ENCODE results near the gene SIT1. TPM values are rescaled to one million over a fixed set of nuclear protein-coding genes. Genes with fewer than 3 reads are reported as not detected.

SIT1 gene
- total RNA-seq, 4 donors from 2014 or later: not detected

GRCh38 chr9:35609820-35610163, 40.9 kb downstream of the SIT1 start:
- no peak overlapping the region for H3K4me3 ChIP-seq (ENCODE audit: low read depth, poor library complexity, severe bottlenecking)
- 50 to 72% methylated on average over 13 of the region's 13 CpGs for WGBS, 2 donors
- intact Hi-C loops (cut with DNase I; ENCODE audit: low total_unique reads): no loop called here
- DNase-seq (ENCODE audit: low spot score in 2 of 2): no peak
- TF ChIP-seq POLR2A (IDR thresholded peaks at IDR 0.05): no peak
- TF ChIP-seq, protein P1, sequence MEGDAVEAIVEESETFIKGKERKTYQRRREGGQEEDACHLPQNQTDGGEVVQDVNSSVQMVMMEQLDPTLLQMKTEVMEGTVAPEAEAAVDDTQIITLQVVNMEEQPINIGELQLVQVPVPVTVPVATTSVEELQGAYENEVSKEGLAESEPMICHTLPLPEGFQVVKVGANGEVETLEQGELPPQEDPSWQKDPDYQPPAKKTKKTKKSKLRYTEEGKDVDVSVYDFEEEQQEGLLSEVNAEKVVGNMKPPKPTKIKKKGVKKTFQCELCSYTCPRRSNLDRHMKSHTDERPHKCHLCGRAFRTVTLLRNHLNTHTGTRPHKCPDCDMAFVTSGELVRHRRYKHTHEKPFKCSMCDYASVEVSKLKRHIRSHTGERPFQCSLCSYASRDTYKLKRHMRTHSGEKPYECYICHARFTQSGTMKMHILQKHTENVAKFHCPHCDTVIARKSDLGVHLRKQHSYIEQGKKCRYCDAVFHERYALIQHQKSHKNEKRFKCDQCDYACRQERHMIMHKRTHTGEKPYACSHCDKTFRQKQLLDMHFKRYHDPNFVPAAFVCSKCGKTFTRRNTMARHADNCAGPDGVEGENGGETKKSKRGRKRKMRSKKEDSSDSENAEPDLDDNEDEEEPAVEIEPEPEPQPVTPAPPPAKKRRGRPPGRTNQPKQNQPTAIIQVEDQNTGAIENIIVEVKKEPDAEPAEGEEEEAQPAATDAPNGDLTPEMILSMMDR (IDR thresholded peaks at IDR 0.05): no peak

DNA sequence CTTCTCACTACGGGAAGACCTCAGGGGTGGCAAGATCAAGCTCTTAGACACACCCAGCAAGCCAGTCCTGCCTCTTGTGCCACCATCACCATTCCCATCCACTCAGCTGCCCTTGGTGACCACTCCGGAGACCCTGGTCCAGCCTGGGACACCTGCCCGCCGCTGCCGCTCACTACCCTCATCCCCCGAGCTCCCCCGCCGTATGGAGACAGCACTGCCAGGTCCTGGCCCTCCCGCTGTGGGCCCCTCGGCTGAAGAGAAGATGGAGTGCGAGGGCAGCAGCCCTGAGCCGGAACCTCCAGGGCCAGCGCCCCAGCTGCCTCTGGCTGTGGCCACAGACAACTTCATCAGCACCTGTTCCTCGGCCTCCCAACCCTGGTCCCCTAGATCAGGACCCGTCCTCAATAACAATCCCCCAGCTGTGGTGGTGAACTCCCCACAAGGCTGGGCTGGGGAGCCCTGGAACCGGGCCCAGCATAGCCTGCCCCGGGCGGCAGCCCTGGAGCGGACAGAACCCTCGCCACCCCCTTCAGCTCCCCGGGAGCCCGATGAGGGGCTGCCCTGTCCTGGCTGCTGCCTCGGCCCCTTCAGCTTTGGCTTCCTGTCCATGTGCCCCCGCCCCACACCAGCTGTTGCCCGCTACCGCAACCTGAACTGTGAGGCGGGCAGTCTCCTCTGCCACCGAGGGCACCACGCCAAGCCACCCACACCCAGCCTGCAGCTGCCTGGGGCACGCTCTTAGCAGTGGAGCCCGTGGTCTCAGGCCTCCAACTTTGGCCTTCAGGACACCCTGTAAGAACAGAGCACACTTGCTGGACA, 41.5 kb downstream of the SIT1 start:
- no peak overlapping the region for H3K4me3 ChIP-seq (ENCODE audit: low read depth, poor library complexity, severe bottlenecking)
- DNase-seq (ENCODE audit: low spot score in 2 of 2): no peak
- no peak for TF ChIP-seq POLR2A (IDR thresholded peaks at IDR 0.05)
- TF ChIP-seq, protein P1 (IDR thresholded peaks at IDR 0.05): no peak
- intact Hi-C loops (cut with DNase I; ENCODE audit: low total_unique reads): no loop called here
- WGBS, 2 donors: 77 to 79% methylated on average over 27 to 31 of the region's 31 CpGs

GRCh38 chr9:35608221-35608620, 42.5 kb downstream of the SIT1 start:
- WGBS, 2 donors: 88 to 90% methylated on average over 7 of the region's 7 CpGs
- intact Hi-C loops (cut with DNase I; ENCODE audit: low total_unique reads): no loop called here
- no peak overlapping the region for H3K4me3 ChIP-seq (ENCODE audit: low read depth, poor library complexity, severe bottlenecking)
- DNase-seq (ENCODE audit: low spot score in 2 of 2): no peak
- TF ChIP-seq POLR2A (IDR thresholded peaks at IDR 0.05): no peak
- TF ChIP-seq, protein P1 (IDR thresholded peaks at IDR 0.05): no peak

DNA sequence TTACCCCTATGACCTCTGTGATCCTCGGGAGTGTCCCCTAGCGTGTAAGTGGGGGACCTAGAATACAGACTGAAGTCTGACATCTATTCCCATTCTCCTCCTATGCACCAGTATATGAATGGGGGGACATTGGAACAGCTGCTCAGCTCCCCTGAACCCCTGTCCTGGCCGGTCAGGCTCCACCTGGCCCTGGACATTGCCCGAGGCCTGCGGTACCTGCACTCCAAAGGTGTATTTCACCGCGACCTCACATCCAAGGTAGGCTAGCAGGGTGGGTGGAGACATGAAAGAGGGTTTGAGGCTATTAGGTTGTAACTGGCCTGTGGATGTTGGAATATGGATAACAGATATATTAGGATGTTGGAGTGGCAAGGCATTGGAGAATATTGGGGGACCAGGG, 44.0 kb downstream of the SIT1 start:
- intact Hi-C loops (cut with DNase I; ENCODE audit: low total_unique reads): no loop called here
- WGBS, 2 donors: 89% methylated on average over 7 of the region's 7 CpGs
- DNase-seq (ENCODE audit: low spot score in 2 of 2): no peak
- no peak overlapping the region for H3K4me3 ChIP-seq (ENCODE audit: low read depth, poor library complexity, severe bottlenecking)
- TF ChIP-seq, protein P1 (IDR thresholded peaks at IDR 0.05): no peak
- TF ChIP-seq POLR2A (IDR thresholded peaks at IDR 0.05): no peak

DNA sequence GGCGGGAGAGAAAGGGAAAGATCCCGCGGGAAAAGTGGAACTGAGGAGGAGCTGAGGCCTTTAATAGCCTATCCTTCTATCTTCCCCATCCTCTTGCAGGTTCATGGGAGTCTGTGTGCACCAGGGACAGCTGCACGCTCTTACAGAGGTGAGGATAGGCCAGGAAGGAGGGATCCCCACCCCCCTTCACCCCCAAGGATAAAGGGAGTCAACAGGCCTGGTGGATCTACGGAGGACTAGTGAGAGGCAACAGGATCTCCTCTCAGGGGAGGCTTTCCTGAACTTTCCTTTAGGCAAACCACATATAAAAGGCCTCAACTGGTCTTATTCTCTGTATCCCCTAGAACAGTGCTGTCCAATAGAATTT, 44.6 kb downstream of the SIT1 start:
- no peak for DNase-seq (ENCODE audit: low spot score in 2 of 2)
- WGBS, 2 donors: 4 to 7% methylated on average over 5 of the region's 5 CpGs
- intact Hi-C loops (cut with DNase I; ENCODE audit: low total_unique reads): no loop called here
- H3K4me3 ChIP-seq (ENCODE audit: low read depth, poor library complexity, severe bottlenecking): no peak overlapping the region
- TF ChIP-seq POLR2A (IDR thresholded peaks at IDR 0.05): no peak
- TF ChIP-seq, protein P1 (IDR thresholded peaks at IDR 0.05): no peak

Measured in lower leg skin (tissue), 4 donors.